GM18505 (cell line): ENCODE measurements around the gene NSL1.

ENCODE experiments used
- ATAC-seq: cut with Tn5 transposase; IDR thresholded peaks from one replicate; pipeline ENCODE4 v1.9.1; 2021; ENCODE audit not compliant: unreplicated experiment
- POLR2A ChIP-seq: IDR thresholded peaks from 4 replicates; pipeline ENCODE4 v1.6.1; 2011; ENCODE audit warnings: borderline replicate concordance; ENCODE audit not compliant: insufficient read depth, insufficient read length; ENCODE audit errors: extremely low read depth

The NSL1 gene

DNA sequence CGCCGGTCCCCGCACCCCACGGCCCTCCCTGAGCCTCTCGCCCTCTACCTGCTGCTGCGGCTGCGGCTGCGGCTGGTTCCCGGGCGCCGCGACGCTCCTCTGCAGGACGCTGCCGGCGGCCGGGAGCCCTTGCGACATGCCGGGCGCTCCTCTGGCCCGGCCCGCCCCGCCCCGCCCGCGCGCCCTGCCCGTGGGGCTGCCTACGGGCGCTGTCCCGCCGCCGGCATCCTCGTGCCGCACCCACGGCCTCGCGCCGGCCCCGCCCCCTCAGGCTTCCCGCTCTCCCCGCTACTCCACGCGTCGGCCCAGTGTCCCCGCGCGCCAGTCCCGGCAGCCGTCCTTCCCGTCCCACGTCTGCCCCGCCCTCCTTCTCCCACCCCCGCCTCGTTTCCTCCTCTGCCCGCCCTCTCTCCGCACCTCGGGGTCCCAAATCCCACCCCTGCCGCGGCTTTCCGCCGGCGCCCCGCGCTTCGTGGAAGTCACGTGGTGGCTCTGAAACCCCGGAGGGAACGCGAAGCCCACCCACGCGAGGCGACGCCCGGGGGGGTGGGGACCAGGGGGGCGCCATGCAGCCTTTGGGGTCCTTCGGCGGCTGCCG, 91.9 kb downstream of the NSL1 start, which contains the start of gene BATF3:
Gene BATF3, minus strand, starts transcription at position 216 of the 598 bp plus-strand sequence. Its CDS starts 78 bp downstream, at position 138.
- peak; percentile 17 for ATAC-seq
- no peak for TF ChIP-seq POLR2A

DNA sequence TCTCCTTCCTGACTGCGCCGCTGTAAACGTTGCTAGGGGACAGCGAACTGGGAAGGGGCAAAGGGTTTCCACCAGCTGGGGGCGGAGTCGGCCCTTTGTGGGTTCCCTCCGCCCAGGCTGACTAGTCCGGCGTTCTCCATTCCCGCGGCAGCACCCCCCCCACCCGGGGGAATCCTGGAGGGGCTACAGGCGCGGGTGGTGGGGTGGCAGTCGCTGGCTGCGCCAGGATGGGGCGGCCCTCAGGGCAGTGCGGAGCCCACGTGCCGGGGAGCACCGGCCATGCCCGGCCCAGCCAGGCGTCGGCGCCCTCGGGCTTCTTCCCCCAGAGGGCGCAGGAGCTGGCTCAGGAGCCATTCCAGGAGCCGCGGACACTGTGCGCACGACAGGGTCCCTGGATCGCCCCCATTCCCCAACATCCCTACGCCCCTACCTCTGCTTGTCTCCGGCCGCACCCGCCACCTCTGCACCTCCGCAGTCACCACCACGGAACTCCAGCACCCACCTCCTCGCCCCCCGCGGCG, 92.4 kb downstream of the NSL1 start:
- no peak for TF ChIP-seq POLR2A
- peak; percentile 49 for ATAC-seq

DNA sequence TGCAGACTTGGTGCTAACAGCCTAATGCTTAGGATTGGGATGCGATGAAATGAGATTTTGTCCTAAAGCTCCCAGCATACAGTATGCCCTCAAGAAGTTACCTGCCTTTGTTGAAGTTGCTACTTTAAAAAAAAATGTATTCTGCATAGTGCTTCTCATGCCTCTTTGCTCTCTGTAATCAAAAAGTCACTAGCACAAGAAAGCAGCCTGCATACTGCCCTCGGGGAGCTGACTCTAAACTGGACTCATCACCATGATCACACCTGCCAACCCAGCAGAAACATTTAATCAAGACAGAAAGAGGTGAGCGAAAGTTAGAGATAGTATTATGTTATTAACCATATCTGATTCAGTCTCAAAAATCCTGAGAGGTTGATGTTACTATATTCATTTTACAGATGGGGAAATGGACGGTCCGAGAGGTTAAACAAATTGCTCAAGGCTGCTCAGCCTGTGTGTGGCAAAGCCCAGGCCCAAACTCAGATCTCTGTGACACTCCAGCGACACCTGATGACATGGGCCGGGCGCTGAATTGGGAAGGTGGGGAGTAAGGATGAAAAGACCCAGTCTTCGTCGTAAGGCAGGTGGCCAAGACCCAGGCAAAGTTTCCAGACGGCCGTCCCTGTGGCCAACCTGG, 93.0 kb downstream of the NSL1 start:
- no peak for TF ChIP-seq POLR2A
- peak; percentile 6 for ATAC-seq

DNA sequence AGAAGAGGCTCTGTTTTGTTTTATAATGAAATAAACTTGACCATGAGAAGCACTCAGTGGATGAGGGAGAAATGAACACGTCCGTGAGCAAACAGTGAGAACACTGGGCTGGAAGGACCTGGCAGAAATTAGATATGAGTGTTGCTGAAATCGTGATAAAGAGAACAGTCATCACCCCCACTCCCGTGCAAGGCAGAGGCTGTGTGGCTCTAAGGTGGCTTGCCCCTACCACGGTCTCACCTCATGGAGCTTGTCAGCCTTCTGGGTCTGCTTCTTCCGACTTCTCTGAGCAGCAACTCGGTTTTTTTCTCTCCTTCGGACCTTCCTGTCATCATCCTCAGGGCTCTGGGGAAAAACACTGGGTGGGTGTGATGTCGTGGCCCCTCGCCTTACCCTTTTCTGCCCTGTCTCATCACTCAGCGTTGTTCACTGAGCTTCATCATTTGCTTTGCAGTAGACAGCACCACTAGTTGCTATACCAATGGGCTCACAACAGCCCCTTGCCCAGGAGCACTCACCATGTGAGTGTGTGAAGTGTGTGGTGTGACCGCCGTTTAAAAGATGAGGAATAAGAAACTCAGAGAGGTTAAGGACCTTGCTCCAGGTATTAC, 94.8 kb downstream of the NSL1 start:
- no peak for TF ChIP-seq POLR2A
- ATAC-seq, result no peak

DNA sequence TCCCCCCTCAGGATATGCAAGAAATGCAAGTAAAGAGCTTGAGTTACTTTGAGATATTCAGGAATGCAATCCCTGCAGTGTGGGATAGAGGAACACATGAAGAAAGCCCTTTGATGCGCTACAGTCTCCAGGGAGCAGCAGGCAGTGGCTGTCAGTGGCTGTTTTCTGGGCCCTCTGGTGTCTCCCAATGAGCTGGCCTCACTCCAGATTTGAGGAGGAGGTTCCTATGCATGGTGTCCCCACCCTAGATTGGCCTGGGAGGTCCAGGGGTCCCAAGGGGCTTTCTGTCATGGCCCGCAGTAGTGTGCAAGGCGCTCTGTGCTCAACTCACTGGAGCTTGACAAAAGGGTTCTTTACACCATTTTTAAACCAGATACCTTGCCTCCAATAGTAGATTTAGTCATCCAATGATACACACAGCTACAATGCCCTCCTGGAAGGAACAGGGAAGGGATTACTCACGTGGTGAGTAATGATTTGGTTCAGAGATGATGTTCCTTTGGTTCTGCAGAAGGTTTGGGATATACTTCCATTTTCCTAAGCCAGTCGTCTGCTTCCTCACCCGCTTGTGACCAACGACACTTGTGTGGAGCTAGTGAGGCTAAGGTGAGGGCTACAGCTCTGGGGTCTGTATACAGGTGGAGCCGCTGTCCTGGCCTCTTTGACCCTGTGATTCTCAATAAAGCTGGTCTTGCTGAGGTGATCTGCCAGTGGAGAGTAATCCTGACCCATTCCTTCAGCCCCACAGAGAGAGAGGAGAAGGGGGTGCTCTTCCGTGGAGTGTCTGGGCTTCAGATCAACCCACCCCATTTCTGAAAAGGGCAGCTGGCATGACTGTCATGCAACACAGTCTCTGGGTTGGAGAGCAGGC, 98.6 kb downstream of the NSL1 start:
- TF ChIP-seq POLR2A, result no peak
- no peak for ATAC-seq

DNA sequence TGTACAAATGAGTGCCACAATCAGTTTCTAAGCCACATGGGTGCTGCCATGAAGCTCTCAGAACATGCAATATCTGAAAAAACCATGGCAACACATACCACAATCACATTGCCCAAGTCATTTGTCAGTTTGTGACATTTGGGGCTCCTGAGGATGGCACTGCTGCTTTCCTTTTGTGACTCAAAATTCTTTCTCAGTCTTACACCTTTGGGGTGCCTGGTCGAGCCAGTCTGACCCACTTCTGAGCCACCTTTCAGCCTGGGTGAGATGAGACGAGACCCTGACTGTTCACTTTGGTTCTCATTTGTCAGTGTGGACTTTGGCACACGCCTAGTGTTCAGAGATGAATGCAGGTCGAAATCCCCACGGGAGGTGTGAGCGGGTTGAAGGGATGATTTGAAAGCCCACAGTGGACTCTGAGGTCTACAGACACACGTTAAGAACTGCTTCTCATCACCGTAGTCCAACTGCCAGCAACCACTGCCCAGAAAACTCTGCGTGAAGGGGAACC, 100.0 kb downstream of the NSL1 start:
- no peak for ATAC-seq
- TF ChIP-seq POLR2A, result no peak

- no peak for TF ChIP-seq POLR2A
Observed at GRCh38 chr1:212690816-212691403, 100.7 kb downstream of the NSL1 start.

GRCh38 chr1:212689758-212690529, 101.6 kb downstream of the NSL1 start:
- no peak for ATAC-seq
- no peak for TF ChIP-seq POLR2A

More at GRCh38 chr1:212690816-212691403, 100.7 kb downstream of the NSL1 start:
- ATAC-seq, result no peak

DNA sequence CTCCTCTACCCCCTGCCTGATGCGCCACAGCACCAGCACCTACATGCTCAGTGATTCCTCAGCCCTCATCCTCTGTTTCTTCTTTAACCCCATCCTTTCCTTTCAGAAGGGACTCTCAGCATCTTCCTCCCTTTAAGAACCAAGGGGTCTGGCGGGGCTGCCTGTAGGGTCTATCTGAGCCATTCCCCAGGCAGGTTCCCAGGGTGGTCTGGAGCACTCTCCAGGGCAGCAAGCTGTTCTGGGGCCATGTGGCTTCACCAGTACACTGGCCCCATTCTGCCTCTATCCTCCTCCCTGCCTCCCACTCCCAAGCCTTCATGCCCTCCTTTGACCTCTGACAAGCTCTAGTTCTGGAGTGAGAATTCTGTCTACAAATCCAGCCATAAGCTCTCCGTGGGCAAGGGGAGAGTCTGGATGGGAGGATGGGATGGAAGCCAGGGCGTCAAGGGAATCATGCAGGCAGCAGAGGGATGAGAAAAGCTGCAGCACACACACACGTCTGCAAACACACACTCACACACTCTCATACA, 102.3 kb downstream of the NSL1 start:
- TF ChIP-seq POLR2A, result no peak
- no peak for ATAC-seq

DNA sequence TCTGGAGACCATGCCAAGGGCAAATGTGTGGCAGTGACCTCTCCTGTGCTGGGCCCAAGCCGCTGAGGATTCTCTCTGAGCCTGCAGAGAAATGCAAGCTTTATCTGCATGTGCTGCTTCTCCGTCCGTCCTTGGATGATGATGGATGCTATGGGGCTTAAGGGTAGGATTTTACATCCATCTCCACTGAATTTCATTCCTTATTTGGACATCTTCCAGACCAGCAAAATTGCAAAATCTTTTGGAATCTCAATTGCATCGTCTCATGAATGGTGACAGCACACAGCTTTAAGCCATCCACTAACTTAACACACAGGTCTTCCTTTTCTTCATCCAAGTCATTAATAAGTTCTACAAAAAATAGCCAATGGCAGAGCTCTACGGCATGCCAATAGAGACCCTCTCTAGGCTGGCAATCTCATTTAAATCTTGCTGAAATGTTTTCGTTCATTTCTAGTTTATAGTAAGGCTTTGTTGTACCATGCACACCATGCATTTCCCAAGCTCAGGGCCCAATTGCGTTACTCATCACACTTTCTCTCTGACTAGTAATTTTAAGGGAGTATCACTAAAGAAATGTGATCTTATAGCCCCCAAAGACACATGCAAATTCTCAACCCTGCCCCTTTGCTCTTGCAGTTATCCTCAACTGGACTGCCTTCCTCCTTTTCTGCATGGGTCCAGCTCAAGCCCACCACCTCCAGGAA, 103.1 kb downstream of the NSL1 start:
- TF ChIP-seq POLR2A, result no peak
- ATAC-seq, result no peak

DNA sequence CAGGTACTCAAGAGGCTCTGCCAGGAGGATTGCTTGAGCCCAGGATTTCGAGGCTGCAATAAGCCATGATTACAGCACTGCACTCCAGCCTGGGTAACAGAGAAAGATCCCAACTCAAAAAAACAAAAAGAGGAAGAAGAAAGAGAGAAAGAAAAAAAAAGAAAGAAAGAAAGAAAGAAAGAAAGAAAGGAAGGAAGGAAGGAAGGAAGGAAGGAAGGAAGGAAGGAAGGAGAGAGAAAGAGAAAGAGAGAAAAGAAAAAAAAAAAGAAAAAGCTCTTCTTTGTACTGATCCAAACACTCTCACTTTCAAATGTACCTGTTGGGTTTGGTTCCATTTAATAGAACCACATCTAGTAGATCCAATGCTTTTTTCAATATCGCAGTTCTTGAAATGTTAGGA, 103.8 kb downstream of the NSL1 start:
- no peak for ATAC-seq
- no peak for TF ChIP-seq POLR2A
